ENCODE measurements around the gene FAF1. TPM values are rescaled to one million over a fixed set of nuclear protein-coding genes. Genes with fewer than 3 reads are reported as not detected.

FAF1 gene
- total RNA-seq, 1 donor from 2014 or later: 59.7 TPM

GRCh38 chr1:50603274-50604271 is 356.5 kb downstream of the FAF1 start:
- no peaks in the 10 kb centered on the region for H3K9me3 Mint-ChIP-seq
- no peak overlapping the region for H3K4me3 Mint-ChIP-seq (ENCODE audit: low read depth)
- no peak overlapping the region for H3K27ac Mint-ChIP-seq
- DNase-seq (ENCODE audit: low spot score): no peak
- H3K27me3 Mint-ChIP-seq (ENCODE audit: low read depth): no peaks in the 10 kb centered on the region
- no peaks in the 10 kb centered on the region for H3K4me1 Mint-ChIP-seq (ENCODE audit: low read depth)
- no peaks in the 10 kb centered on the region for H3K36me3 Mint-ChIP-seq (ENCODE audit: low read depth)
- intact Hi-C loops (cut with micrococcal nuclease): loop anchor here (2.0 kb wide), 1 partner anchor 235 kb away; no protein-coding TSS in a partner anchor

GRCh38 chr1:50599546-50599945 is 360.5 kb downstream of the FAF1 start:
- Mint-ChIP-seq H3K4me1 (ENCODE audit: low read depth) (no peaks in the 10 kb centered on the region), H3K4me3 (ENCODE audit: low read depth) (no peak overlapping the region), H3K27ac (no peak overlapping the region), H3K36me3 (ENCODE audit: low read depth) (peaks cover 2% of the 10 kb centered on the region), H3K9me3 (no peaks in the 10 kb centered on the region), H3K27me3 (ENCODE audit: low read depth) (no peaks in the 10 kb centered on the region)
- DNase-seq (ENCODE audit: low spot score): no peak
- intact Hi-C loops (cut with micrococcal nuclease): no loop called here

GRCh38 chr1:50595874-50596273 is 364.2 kb downstream of the FAF1 start:
- Mint-ChIP-seq H3K4me3 (ENCODE audit: low read depth) (no peak overlapping the region), H3K36me3 (ENCODE audit: low read depth) (peaks cover 12% of the 10 kb centered on the region), H3K27ac (no peak overlapping the region), H3K27me3 (ENCODE audit: low read depth) (no peaks in the 10 kb centered on the region), H3K4me1 (ENCODE audit: low read depth) (no peaks in the 10 kb centered on the region), H3K9me3 (no peaks in the 10 kb centered on the region)
- DNase-seq (ENCODE audit: low spot score): no peak
- intact Hi-C loops (cut with micrococcal nuclease): no loop called here

DNA sequence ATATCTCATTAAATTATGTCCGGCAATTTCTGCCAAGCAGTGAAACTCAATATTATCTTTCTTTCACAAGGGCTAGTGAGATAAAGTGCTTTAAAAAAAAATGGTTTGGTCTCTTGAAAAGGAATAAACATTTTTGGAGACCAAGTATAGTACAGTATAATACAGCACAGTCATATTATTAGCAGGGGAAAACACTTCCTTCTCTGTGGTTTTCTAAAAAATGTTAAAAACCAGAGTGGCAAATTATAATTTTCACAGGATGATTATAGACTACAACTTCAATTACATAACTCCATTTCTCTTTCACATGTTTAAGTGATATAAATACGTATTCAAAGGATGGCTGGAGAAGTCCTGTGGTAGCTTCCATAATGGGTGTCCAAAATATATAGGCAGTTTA is 366.6 kb downstream of the FAF1 start:
- H3K36me3 Mint-ChIP-seq (ENCODE audit: low read depth): peaks cover 12% of the 10 kb centered on the region
- intact Hi-C loops (cut with micrococcal nuclease): no loop called here
- no peaks in the 10 kb centered on the region for H3K4me1 Mint-ChIP-seq (ENCODE audit: low read depth)
- H3K27ac Mint-ChIP-seq: no peak overlapping the region
- DNase-seq (ENCODE audit: low spot score): no peak
- no peaks in the 10 kb centered on the region for H3K9me3 Mint-ChIP-seq
- no peak overlapping the region for H3K4me3 Mint-ChIP-seq (ENCODE audit: low read depth)
- no peaks in the 10 kb centered on the region for H3K27me3 Mint-ChIP-seq (ENCODE audit: low read depth)

DNA sequence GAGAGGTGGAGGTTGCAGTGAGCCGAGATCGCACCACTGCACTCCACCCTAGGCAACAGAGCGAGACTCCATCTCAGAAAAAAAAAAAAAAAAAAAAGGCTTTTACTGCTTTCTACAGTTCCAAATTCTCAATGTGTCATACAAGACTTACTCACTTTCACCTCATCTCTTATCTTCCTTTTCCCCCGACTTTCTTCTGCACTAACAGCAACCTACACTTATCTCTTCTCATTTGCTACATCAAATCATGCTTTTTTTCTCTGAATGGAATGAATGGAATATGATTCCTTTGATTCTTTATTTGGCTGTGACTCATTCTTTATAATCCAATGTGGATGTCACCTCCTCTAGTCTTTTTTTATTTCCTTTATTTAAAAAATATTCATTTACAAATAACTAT is 368.5 kb downstream of the FAF1 start:
- intact Hi-C loops (cut with micrococcal nuclease): no loop called here
- H3K4me3 Mint-ChIP-seq (ENCODE audit: low read depth): no peak overlapping the region
- H3K9me3 Mint-ChIP-seq: no peaks in the 10 kb centered on the region
- no peaks in the 10 kb centered on the region for H3K27me3 Mint-ChIP-seq (ENCODE audit: low read depth)
- H3K36me3 Mint-ChIP-seq (ENCODE audit: low read depth): peaks cover 12% of the 10 kb centered on the region
- DNase-seq (ENCODE audit: low spot score): no peak
- H3K4me1 Mint-ChIP-seq (ENCODE audit: low read depth): no peaks in the 10 kb centered on the region
- H3K27ac Mint-ChIP-seq: no peak overlapping the region

GRCh38 chr1:50582346-50582745 is 377.7 kb downstream of the FAF1 start:
- intact Hi-C loops (cut with micrococcal nuclease): no loop called here
- Mint-ChIP-seq H3K27me3 (ENCODE audit: low read depth) (no peaks in the 10 kb centered on the region), H3K4me3 (ENCODE audit: low read depth) (no peak overlapping the region), H3K27ac (no peak overlapping the region), H3K36me3 (ENCODE audit: low read depth) (peaks cover 11% of the 10 kb centered on the region), H3K9me3 (no peaks in the 10 kb centered on the region), H3K4me1 (ENCODE audit: low read depth) (no peaks in the 10 kb centered on the region)
- DNase-seq (ENCODE audit: low spot score): no peak

DNA sequence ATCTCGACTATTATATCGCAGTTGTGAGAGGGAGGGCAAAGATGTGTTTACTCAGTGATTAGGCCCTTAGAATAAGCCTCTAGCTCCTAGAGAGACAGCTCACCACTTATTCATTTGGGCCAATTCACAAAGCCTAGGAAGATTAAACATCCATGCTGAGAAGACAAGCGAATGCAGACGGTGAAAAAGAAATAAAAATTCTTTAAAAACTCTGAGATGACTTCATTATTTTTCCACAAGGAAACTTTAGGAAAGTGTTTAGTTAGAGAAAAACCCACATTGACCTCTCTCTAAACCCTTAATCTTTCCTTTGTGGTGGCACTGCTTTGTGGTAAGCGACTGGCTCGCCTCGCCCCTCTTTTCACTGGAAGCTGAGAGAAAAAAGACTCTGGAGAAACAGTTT is 390.0 kb downstream of the FAF1 start:
- Mint-ChIP-seq H3K27ac (no peak overlapping the region), H3K4me3 (ENCODE audit: low read depth) (no peak overlapping the region), H3K27me3 (ENCODE audit: low read depth) (no peaks in the 10 kb centered on the region), H3K4me1 (ENCODE audit: low read depth) (no peaks in the 10 kb centered on the region), H3K9me3 (no peaks in the 10 kb centered on the region), H3K36me3 (ENCODE audit: low read depth) (peaks cover 15% of the 10 kb centered on the region)
- DNase-seq (ENCODE audit: low spot score): no peak
- intact Hi-C loops (cut with micrococcal nuclease): no loop called here

GRCh38 chr1:50568782-50569181 is 391.3 kb downstream of the FAF1 start:
- no peaks in the 10 kb centered on the region for H3K9me3 Mint-ChIP-seq
- H3K4me1 Mint-ChIP-seq (ENCODE audit: low read depth): no peaks in the 10 kb centered on the region
- no peak overlapping the region for H3K4me3 Mint-ChIP-seq (ENCODE audit: low read depth)
- DNase-seq (ENCODE audit: low spot score): no peak
- intact Hi-C loops (cut with micrococcal nuclease): no loop called here
- no peaks in the 10 kb centered on the region for H3K27me3 Mint-ChIP-seq (ENCODE audit: low read depth)
- no peak overlapping the region for H3K27ac Mint-ChIP-seq
- peaks cover 11% of the 10 kb centered on the region for H3K36me3 Mint-ChIP-seq (ENCODE audit: low read depth)

DNA sequence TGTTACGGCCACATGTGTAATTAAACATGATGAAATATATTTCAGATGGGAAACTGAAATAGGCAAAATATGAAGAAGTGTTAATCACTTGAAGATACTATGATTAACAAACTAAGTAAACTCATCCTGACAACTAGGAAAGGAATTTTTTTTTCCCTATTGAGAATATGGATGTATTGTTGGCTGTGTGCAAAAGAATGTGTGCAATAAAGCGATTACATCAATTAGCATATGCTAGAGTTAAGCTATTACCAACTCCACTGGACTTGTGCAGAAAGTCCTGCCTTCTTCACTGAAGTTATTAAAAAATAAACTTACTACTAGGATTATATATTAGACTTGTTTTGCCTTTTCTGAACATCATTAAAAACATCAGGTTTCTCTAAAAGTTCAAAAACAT is 393.7 kb downstream of the FAF1 start:
- Mint-ChIP-seq H3K9me3 (no peaks in the 10 kb centered on the region), H3K27me3 (ENCODE audit: low read depth) (no peaks in the 10 kb centered on the region), H3K4me1 (ENCODE audit: low read depth) (peaks cover 1% of the 10 kb centered on the region), H3K27ac (no peak overlapping the region), H3K4me3 (ENCODE audit: low read depth) (no peak overlapping the region), H3K36me3 (ENCODE audit: low read depth) (peaks cover 9% of the 10 kb centered on the region)
- intact Hi-C loops (cut with micrococcal nuclease): no loop called here
- DNase-seq (ENCODE audit: low spot score): no peak

GRCh38 chr1:50564417-50564816 is 395.6 kb downstream of the FAF1 start:
- Mint-ChIP-seq H3K4me1 (ENCODE audit: low read depth) (peaks cover 1% of the 10 kb centered on the region), H3K27me3 (ENCODE audit: low read depth) (no peaks in the 10 kb centered on the region), H3K9me3 (no peaks in the 10 kb centered on the region), H3K36me3 (ENCODE audit: low read depth) (peaks cover 10% of the 10 kb centered on the region), H3K4me3 (ENCODE audit: low read depth) (no peak overlapping the region), H3K27ac (no peak overlapping the region)
- intact Hi-C loops (cut with micrococcal nuclease): no loop called here
- DNase-seq (ENCODE audit: low spot score): no peak

- H3K4me1 Mint-ChIP-seq (ENCODE audit: low read depth): peaks cover 1% of the 10 kb centered on the region
- no peak overlapping the region for H3K4me3 Mint-ChIP-seq (ENCODE audit: low read depth)
- no peaks in the 10 kb centered on the region for H3K27me3 Mint-ChIP-seq (ENCODE audit: low read depth)
- H3K36me3 Mint-ChIP-seq (ENCODE audit: low read depth): peaks cover 10% of the 10 kb centered on the region
- DNase-seq (ENCODE audit: low spot score): no peak
- intact Hi-C loops (cut with micrococcal nuclease): no loop called here
- no peaks in the 10 kb centered on the region for H3K9me3 Mint-ChIP-seq
- no peak overlapping the region for H3K27ac Mint-ChIP-seq
Measured at GRCh38 chr1:50562106-50562505, 398.0 kb downstream of the FAF1 start.

DNA sequence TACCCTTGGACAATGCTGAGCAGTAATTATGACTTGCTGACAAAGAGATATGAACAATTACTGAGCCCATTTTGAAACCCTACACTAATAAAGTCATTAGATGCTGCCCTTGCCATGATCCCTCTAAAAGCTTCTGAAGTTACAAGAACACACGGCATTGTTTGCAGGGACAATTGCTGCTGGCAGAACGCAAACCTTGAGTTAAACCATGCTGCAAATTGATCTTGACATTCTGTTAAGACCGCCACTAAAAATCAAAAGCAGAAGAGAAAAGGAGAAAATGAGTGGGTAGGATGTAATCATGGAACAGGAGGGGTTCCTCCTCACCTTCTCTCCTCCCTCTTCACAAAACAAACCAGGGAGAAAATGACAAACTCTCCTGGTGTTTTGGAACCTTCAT is 400.6 kb downstream of the FAF1 start:
- intact Hi-C loops (cut with micrococcal nuclease): no loop called here
- no peak overlapping the region for H3K27ac Mint-ChIP-seq
- no peaks in the 10 kb centered on the region for H3K9me3 Mint-ChIP-seq
- H3K36me3 Mint-ChIP-seq (ENCODE audit: low read depth): peaks cover 4% of the 10 kb centered on the region
- no peaks in the 10 kb centered on the region for H3K27me3 Mint-ChIP-seq (ENCODE audit: low read depth)
- no peak overlapping the region for H3K4me3 Mint-ChIP-seq (ENCODE audit: low read depth)
- H3K4me1 Mint-ChIP-seq (ENCODE audit: low read depth): peaks cover 1% of the 10 kb centered on the region
- DNase-seq (ENCODE audit: low spot score): no peak

DNA sequence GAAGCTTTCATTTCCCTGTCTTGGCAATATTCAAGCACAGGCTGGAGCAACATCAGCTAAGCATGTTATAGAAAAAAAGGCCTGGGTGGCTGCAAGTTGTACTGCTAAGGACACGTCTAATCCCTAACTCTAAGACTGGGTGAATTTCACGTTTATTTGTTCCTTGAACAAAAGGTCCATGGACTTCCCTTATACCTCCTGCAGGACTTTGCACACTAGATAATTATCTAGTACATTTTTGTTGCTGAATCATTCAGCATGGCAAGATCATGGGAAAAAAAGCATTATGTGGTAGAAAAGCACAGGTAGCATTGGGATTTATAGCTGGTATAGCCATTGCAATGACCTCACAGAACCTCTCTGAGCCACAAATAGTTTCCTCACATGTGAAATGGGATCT is 406.1 kb downstream of the FAF1 start:
- H3K36me3 Mint-ChIP-seq (ENCODE audit: low read depth): no peaks in the 10 kb centered on the region
- intact Hi-C loops (cut with micrococcal nuclease): no loop called here
- H3K4me3 Mint-ChIP-seq (ENCODE audit: low read depth): no peak overlapping the region

More for the DNA sequence above, 406.1 kb downstream of the FAF1 start:
- H3K9me3 Mint-ChIP-seq: no peaks in the 10 kb centered on the region
- DNase-seq (ENCODE audit: low spot score): no peak
- no peaks in the 10 kb centered on the region for H3K4me1 Mint-ChIP-seq (ENCODE audit: low read depth)
- H3K27ac Mint-ChIP-seq: no peak overlapping the region
- no peaks in the 10 kb centered on the region for H3K27me3 Mint-ChIP-seq (ENCODE audit: low read depth)
